Heart right ventricle (tissue), 16 donors: Measurements from ENCODE around the gene SERPINA9. TPM values are rescaled to one million over a fixed set of nuclear protein-coding genes. Genes with fewer than 3 reads are reported as not detected.

Source experiments
- ATAC-seq, 8 donors: fragments of 200-7000 bp; cut with Tn5 transposase; one replicate each; pipeline ENCODE4 v1.9.1; 2020; ENCODE audit warnings: mild to moderate bottlenecking in 8 of 8, moderate library complexity in 8 of 8, moderate number of reproducible peaks in 1 of 8
- DNase-seq, 2 donors: peaks; one replicate each; pipeline ENCODE4 v3.0.0-alpha.2; 2020
- H3K27ac ChIP-seq, 10 donors: fragments of 200-600 bp; sonication (generic) in 2 of 10; one replicate each; pipeline versions ENCODE4 v1.5.0 to v1.8.0; 2020 to 2022; ENCODE audit warnings: mild to moderate bottlenecking in 3 of 10
- H3K27me3 ChIP-seq, 7 donors: fragments of 200-600 bp; one replicate each; pipeline ENCODE4 v1.8.0; 2021 to 2022; ENCODE audit warnings: mild to moderate bottlenecking in 2 of 7
- H3K36me3 ChIP-seq, 9 donors: fragments of 200-600 bp; sonication (generic) in 1 of 9; one replicate each; pipeline versions ENCODE4 v1.5.0 to v1.8.0; 2020 to 2022; ENCODE audit warnings: mild to moderate bottlenecking in 2 of 9
- H3K4me1 ChIP-seq, 9 donors: fragments of 200-600 bp; sonication (generic) in 1 of 9; one replicate each; pipeline versions ENCODE4 v1.5.0 to v1.8.0; 2020 to 2022; ENCODE audit warnings: mild to moderate bottlenecking in 4 of 9
- H3K4me3 ChIP-seq, 10 donors: fragments of 200-600 bp; sonication (generic) in 2 of 10; one replicate each; pipeline versions ENCODE4 v1.5.0 to v1.8.0; 2020 to 2022; ENCODE audit warnings: mild to moderate bottlenecking in 7 of 10, moderate library complexity in 2 of 10
- H3K9me3 ChIP-seq, 11 donors: fragments of 200-600 bp in 10 of 11; sonication (generic) in 2 of 11; one replicate each; pipeline versions ENCODE4 v1.5.0 to v1.8.0; 2013 to 2022; ENCODE audit warnings: mild to moderate bottlenecking in 2 of 11, control low read depth in 1 of 11, moderate library complexity in 1 of 11
- CTCF ChIP-seq, 9 donors: fragments of 200-600 bp; sonication (generic) in 2 of 9; IDR thresholded peaks; one replicate each; pipeline versions ENCODE4 v1.5.0 to v1.8.0; 2021 to 2022; ENCODE audit warnings: antibody characterized with exemption in 9 of 9, mild to moderate bottlenecking in 5 of 9, moderate library complexity in 1 of 9
- WGBS, 2 donors: extraction: QIAGEN DNeasy Blood & Tissue Kit; methylation state at CpG; one replicate each; pipeline ENCODE4 v1.1.7; 2013; ENCODE audit warnings: inconsistent platforms in 1 of 2; 5-methylcytosine and 5-hydroxymethylcytosine counted together
- intact Hi-C, 10 donors: fragments of 100-400 bp; cut with DNase I; formaldehyde crosslinking; loops; one replicate each; pipeline versions ENCODE4 v1.11.1 to v1.14.2; 2022
- long read RNA-seq, 3 donors: library from polyadenylated mRNA; unstranded; transcript quantifications; one replicate each; pipeline ENCODE4 v2.0.0, GENCODE V29; 2020 to 2021
- polyA plus RNA-seq, 2 donors: library from polyadenylated mRNA; stranded (reverse); fragments of 200-250 nt; gene quantifications; one replicate each; pipeline ENCODE4 v1.2.3, GENCODE V29; 2013
- total RNA-seq, 10 donors: library from RNA; stranded (reverse); fragmentation: NEBNext Ultra II Directional in 3 of 10; extraction: Animal tissue kit (Norgen Biotek cat#: 25700) in 3 of 10; gene quantifications; one replicate each; pipeline versions ENCODE4 v1.2.1 to v1.2.4, GENCODE V29; 2021 to 2023
- donor health status: Arrhythmogenic right ventricular cardiomyopathy.
- donor health status: ischemic (EF 13 %, LVEDD 7.1; RV severe dilation, severe dysfunction).
- donor health status: healthy with polysubstance abuse.
- donor health status: DM: no; HTN: yes; CAD: no.
- donor health status: DM: no; HTN: no; CAD: no.
- donor health status: ischemic (EF 25% LVEDD 6.9; RV normal size, moderate dysfunction).
- donor health status: ischemic (EF 25% LVEDD 5.7; RV mildly dilated, moderate dysfunction).
- donor health status: healthy.
- donor health status: DM: yes; HTN: yes; CAD: no.
- donor health status: Ischemic cardiomyopathy.
- donor health status: ischemic (EF 35%, LVEDD 5.7; RV mildly dilated, moderate dysfunction).
- donor health status: nonischemic (EF 11% LVEDD 7.7; RV severe dilation, severe dysfunction).
- donor health status: DM: yes; HTN: yes; CAD: no.
- donor health status: PGD.
- donor health status: ischemic (EF 29% LVEDD 5.4; RV normal size, mild dysfunction).
- donor health status: nonischemic (EF 23%, LVEDD 6.1; RV moderate dilation, normal function).

SERPINA9 gene
- total RNA-seq: not detected
- not detected for polyA plus RNA-seq
- long read RNA-seq, donor 1: 0 reads
- long read RNA-seq, donor 2: 0 reads
- long read RNA-seq, donor 3: 0 reads

GRCh38 chr14:94476023-94476422, at the start of gene SERPINA9:
Gene SERPINA9, minus strand, starts transcription at chr14:94476197. Its CDS starts 6,357 bp downstream, at chr14:94469840.
- H3K4me3 ChIP-seq: no peak within 1 kb of the TSS
- no peaks in the 10 kb centered on the region for H3K4me1 ChIP-seq
- no peaks in the 10 kb centered on the region for H3K36me3 ChIP-seq
- DNase-seq (no peak), ATAC-seq (no peak)
- H3K27ac ChIP-seq: no peak within 1 kb of the TSS
- peaks cover 0 to 31% (median 11%) of the 10 kb centered on the region in 11 donors for H3K9me3 ChIP-seq
- WGBS, 2 donors: 48 to 49% methylated on average over 2 of the region's 2 CpGs
- peaks cover 0 to 38% (median 15%) of the 10 kb centered on the region in 7 donors for H3K27me3 ChIP-seq
- TF ChIP-seq CTCF (IDR thresholded peaks at IDR 0.05): no peak
- intact Hi-C loops: no loop called here

GRCh38 chr14:94524093-94524492, 48.1 kb upstream of the SERPINA9 start:
- H3K27ac ChIP-seq: no peak overlapping the region
- TF ChIP-seq CTCF (IDR thresholded peaks at IDR 0.05): no peak
- H3K4me3 ChIP-seq: no peak overlapping the region
- H3K27me3 ChIP-seq: peaks cover 0 to 30% (median 5%) of the 10 kb centered on the region in 7 donors
- intact Hi-C loops: no loop called here
- WGBS, 2 donors: 59 to 66% methylated on average over 3 of the region's 3 CpGs
- H3K36me3 ChIP-seq: no peaks in the 10 kb centered on the region
- peaks cover 0 to 12% (median 0%) of the 10 kb centered on the region in 11 donors for H3K9me3 ChIP-seq
- no peak for DNase-seq
- no peak for ATAC-seq
- H3K4me1 ChIP-seq: no peaks in the 10 kb centered on the region

- no peak for DNase-seq
- intact Hi-C loops: no loop called here
- Histone ChIP-seq H3K36me3 (no peaks in the 10 kb centered on the region), H3K27me3 (peaks cover 0 to 24% (median 5%) of the 10 kb centered on the region in 7 donors), H3K27ac (no peak overlapping the region), H3K9me3 (peaks cover 0 to 12% (median 0%) of the 10 kb centered on the region in 11 donors), H3K4me3 (no peak overlapping the region), H3K4me1 (no peaks in the 10 kb centered on the region)
- ATAC-seq: no peak
- WGBS, 2 donors: 83 to 89% methylated on average over 8 of the region's 8 CpGs
- no peak for TF ChIP-seq CTCF (IDR thresholded peaks at IDR 0.05)
These were observed 47.3 kb upstream of the SERPINA9 start for GRCh38 chr14:94523265-94523664.

- DNase-seq: no peak
- Histone ChIP-seq H3K9me3 (peaks cover 0 to 11% (median 0%) of the 10 kb centered on the region in 11 donors), H3K27ac (no peak overlapping the region), H3K4me1 (no peaks in the 10 kb centered on the region), H3K27me3 (peaks cover 0 to 24% (median 5%) of the 10 kb centered on the region in 7 donors), H3K4me3 (no peak overlapping the region), H3K36me3 (no peaks in the 10 kb centered on the region)
- WGBS, 2 donors: 77 to 78% methylated on average over 7 of the region's 7 CpGs
- intact Hi-C loops: no loop called here
- no peak for TF ChIP-seq CTCF (IDR thresholded peaks at IDR 0.05)
- no peak for ATAC-seq
These were observed 46.2 kb upstream of the SERPINA9 start for GRCh38 chr14:94522115-94522724.
